HL-60/S4 (cell line): ENCODE data around the gene MCU.
"Not testable (repeated sequence)": the region's sequence is repeated elsewhere in the genome, so short reads cannot be mapped to it uniquely, and the experiment has no call there.

Experiments used
- in situ Hi-C: fragments of 300-500 bp; cut with MboI; formaldehyde crosslinking; loops from 2 replicates; pipeline ENCODE4 v1.14.3; 2022; ENCODE audit warnings: low sequenced_read_pairs

MCU gene

GRCh38 chr10:72691863-72692743, at the start of gene MCU:
Gene MCU (plus strand): TSS chr10:72692143. CDS start chr10:72692152, 9 bp downstream.
- in situ Hi-C loops = loop anchor here (10.0 kb wide), 1 partner anchor 143 kb away; no protein-coding TSS in a partner anchor

- in situ Hi-C loops = no loop called here
Measured at GRCh38 chr10:72642318-72642717, 49.6 kb upstream of the MCU start.

- in situ Hi-C loops = no loop called here
Measured at GRCh38 chr10:72645263-72645858, 46.6 kb upstream of the MCU start.

GRCh38 chr10:72646971-72647370, 45.0 kb upstream of the MCU start:
- in situ Hi-C loops = not testable (repeated sequence)

GRCh38 chr10:72648301-72648700, 43.6 kb upstream of the MCU start:
- in situ Hi-C loops = no loop called here

GRCh38 chr10:72649291-72649690, 42.7 kb upstream of the MCU start:
- in situ Hi-C loops = no loop called here

- in situ Hi-C loops = no loop called here
Measured at GRCh38 chr10:72653383-72654096, 38.4 kb upstream of the MCU start.

GRCh38 chr10:72654720-72655119, 37.2 kb upstream of the MCU start:
- in situ Hi-C loops = no loop called here

GRCh38 chr10:72658696-72659400, 33.1 kb upstream of the MCU start:
- in situ Hi-C loops = no loop called here

- in situ Hi-C loops = no loop called here
Measured at GRCh38 chr10:72659694-72660093, 32.2 kb upstream of the MCU start.

- in situ Hi-C loops = no loop called here
Measured at GRCh38 chr10:72660220-72660619, 31.7 kb upstream of the MCU start.

- in situ Hi-C loops = no loop called here
Measured at GRCh38 chr10:72661431-72661830, 30.5 kb upstream of the MCU start.

- in situ Hi-C loops = no loop called here
Measured at GRCh38 chr10:72663971-72664370, 28.0 kb upstream of the MCU start.

- in situ Hi-C loops = no loop called here
Measured at GRCh38 chr10:72665925-72666324, 26.0 kb upstream of the MCU start.

- in situ Hi-C loops = no loop called here
Measured at GRCh38 chr10:72667207-72667864, 24.6 kb upstream of the MCU start.

GRCh38 chr10:72673280-72673679, 18.7 kb upstream of the MCU start:
- in situ Hi-C loops = no loop called here

- in situ Hi-C loops = not testable (repeated sequence)
Measured at GRCh38 chr10:72674174-72674573, 17.8 kb upstream of the MCU start.

- in situ Hi-C loops = loop anchor here (10.0 kb wide), 1 partner anchor 305 kb away; no protein-coding TSS in a partner anchor
Measured at GRCh38 chr10:72679838-72680241, 12.1 kb upstream of the MCU start.

- in situ Hi-C loops = loop anchor here (10.0 kb wide), 1 partner anchor 308 kb away; no protein-coding TSS in a partner anchor
Measured at GRCh38 chr10:72682638-72683037, 9.3 kb upstream of the MCU start.

- in situ Hi-C loops = loop anchor here (10.0 kb wide), 1 partner anchor 311 kb away; no protein-coding TSS in a partner anchor
Measured at GRCh38 chr10:72685264-72685921, 6.5 kb upstream of the MCU start.
